GDM1 (cell line): ENCODE results near the gene RHOBTB1.
"Not testable (repeated sequence)": the region's sequence is repeated elsewhere in the genome, so short reads cannot be mapped to it uniquely, and the experiment has no call there.

ENCODE experiments used
- DNase-seq: peaks from one replicate; lab custom pipeline; 2025; lab: John Stamatoyannopoulos, UW

RHOBTB1 gene

GRCh38 chr10:60863796-60864195 is 80.2 kb downstream of the RHOBTB1 start:
- DNase-seq = no peak

DNA sequence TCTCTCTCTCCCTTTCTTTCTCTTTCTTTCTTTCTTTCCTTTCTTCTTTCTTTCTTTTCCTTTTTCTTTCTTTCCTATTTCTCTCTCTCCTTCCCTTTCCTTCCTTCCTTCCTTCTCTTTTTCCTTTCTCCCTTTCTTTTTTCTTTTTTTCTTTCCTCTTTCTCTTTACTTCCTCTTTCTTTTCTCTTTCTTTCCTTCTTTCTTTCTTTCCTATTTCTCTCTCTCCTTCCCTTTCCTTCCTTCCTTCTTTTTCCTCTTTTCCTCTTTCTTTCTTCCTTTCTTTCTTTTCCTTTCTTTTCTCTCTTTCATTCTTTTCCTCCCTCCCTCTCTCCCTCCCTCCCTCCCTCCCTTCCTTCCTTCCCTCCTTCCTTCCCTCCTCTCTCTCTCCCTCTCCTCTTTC is 81.5 kb downstream of the RHOBTB1 start:
- DNase-seq = no peak

DNA sequence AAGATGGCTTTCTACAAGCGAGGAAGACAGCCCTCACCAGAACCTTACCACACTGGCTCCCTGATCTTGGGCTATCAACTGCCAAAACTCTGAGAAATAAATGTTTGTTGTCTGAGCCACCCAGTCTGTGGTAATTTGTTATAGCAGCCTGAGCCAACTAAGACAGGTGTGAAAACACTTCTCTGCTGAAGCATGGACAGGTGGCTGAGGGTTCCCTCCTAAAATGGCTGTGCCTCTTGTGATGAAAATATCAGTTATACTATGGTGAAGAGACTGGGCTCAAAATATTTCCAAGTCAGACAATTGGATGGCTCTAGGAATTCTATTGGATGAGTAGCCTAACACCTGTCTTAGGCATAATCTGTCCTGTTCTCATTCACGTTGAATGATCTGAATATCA is 87.6 kb downstream of the RHOBTB1 start:
- DNase-seq = no peak

- DNase-seq = no peak
Measured at GRCh38 chr10:60853637-60854036, 90.3 kb downstream of the RHOBTB1 start.

- DNase-seq = no peak
Measured at GRCh38 chr10:60853107-60853506, 90.9 kb downstream of the RHOBTB1 start.

GRCh38 chr10:60849740-60850139 is 94.2 kb downstream of the RHOBTB1 start:
- no peak for DNase-seq

GRCh38 chr10:60849217-60849616 is 94.8 kb downstream of the RHOBTB1 start:
- no peak for DNase-seq

- DNase-seq = no peak
Measured at GRCh38 chr10:60848680-60849079, 95.3 kb downstream of the RHOBTB1 start.

- DNase-seq = no peak
Measured at GRCh38 chr10:60848126-60848525, 95.9 kb downstream of the RHOBTB1 start.

DNA sequence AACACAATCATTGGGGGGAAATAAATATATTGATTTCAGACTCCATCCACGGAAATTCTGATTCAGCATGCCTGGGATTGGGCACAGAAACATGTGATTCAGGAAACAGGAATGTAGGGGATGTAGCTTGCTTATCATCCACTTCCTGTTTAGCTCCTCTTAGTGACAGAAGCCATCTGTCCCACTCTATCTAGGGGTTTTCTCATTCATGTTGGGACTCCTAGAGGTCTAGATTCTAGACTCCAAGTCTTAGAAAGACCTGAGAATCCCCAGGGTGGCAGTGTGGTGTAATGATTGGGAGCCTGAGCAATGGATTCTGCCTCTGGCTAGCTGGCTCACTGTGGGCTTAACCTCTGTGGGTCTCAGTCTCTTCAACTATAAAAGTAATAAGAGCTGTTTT is 97.8 kb downstream of the RHOBTB1 start:
- DNase-seq = no peak

GRCh38 chr10:60845038-60845437 is 98.9 kb downstream of the RHOBTB1 start:
- DNase-seq = no peak

GRCh38 chr10:60842694-60843093 is 101.3 kb downstream of the RHOBTB1 start:
- DNase-seq = no peak

- DNase-seq = not testable (repeated sequence)
Measured at GRCh38 chr10:60841227-60841626, 102.8 kb downstream of the RHOBTB1 start.

- DNase-seq = no peak
Measured at GRCh38 chr10:60835049-60835448, 108.9 kb downstream of the RHOBTB1 start.

GRCh38 chr10:60834401-60834800 is 109.6 kb downstream of the RHOBTB1 start:
- DNase-seq = no peak

DNA sequence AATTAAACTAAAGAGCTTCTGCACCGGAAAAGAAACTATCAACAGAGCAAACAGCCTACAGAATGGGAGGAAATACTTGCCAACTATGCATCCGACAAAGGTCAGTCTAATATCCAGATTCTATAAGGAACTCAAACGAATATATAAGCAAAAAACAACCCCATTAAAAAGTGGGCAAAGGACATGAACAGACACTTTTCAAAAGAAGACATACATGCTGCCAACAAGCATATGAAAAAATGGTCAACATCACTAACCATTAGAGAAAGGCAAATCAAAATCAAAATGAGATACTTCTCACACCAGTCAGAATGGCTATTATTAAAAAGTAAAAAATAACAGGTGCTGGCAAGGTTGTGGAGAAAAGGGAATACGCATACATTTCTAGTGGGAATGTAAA is 111.8 kb downstream of the RHOBTB1 start:
- DNase-seq = not testable (repeated sequence)

DNA sequence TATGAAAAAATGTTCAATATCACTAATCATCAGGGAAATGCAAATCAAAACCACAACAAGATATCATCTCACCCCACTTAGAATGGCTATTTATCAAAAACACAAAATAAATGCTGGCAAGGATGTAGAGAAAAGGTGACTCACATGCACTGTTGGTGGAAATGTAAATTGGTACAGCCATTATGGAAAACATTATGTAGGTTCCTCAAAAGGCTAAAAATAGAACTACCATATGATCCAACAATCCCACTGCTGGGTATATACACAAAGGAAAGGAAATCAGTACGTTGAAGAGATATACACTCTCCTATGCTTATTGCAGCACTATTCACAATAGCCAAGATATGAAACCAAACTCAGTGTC is 115.5 kb downstream of the RHOBTB1 start:
- no peak for DNase-seq

DNA sequence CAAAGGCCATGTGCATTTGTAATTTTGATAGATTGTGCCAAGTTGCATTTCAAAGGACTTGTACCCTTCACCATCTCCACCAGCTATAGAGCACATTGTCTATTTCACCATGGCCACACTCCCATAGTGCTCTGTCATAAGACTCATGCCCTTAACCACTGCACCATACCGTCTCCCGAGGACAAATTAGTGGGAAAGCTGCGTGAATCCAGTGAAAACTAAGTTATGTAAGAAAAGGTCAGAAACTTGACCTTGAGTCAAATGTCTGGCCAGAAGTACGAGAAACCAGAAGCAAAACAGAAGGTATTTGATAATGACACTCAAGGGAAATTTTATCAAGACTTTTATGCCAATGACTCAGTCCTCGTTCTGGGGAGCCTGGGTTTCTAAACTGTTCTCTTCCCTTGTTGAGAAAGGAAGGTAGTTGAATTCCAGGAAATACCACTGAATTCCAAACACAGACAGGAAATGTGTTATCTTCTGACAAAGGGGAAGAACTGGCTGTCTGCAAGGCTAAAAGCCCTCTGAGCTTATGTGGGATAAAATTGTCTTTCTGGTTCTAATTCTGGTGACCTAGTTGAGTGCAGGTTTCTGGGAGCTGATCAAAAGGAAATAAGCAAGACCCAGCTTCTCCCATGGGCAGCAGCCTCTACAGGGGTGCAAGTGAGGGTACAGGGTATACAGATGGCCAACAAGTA is 116.0 kb downstream of the RHOBTB1 start:
- DNase-seq = no peak

GRCh38 chr10:60825520-60825919 is 118.5 kb downstream of the RHOBTB1 start:
- no peak for DNase-seq

DNA sequence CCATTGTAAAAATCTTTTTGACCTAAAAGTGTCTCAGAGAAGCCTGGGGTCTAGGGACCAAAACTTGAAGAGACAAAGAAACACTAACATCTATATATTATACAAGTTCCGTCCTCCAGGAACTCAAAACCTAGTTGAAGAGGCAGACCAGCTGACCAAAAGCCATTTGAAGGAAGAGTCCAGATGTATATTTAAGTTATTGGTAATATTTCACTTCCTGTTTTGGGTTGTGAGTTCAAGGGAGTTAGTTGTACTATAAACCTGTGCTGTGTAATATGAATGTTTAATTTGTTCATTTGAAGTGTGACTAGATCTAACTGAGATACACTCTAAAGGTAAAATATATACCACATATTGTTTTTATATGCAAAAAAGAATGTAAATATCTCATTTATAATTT is 120.7 kb downstream of the RHOBTB1 start:
- no peak for DNase-seq

GRCh38 chr10:60822809-60823208 is 121.2 kb downstream of the RHOBTB1 start:
- DNase-seq = no peak

- DNase-seq = no peak
Measured at GRCh38 chr10:60821656-60822055, 122.3 kb downstream of the RHOBTB1 start.

DNA sequence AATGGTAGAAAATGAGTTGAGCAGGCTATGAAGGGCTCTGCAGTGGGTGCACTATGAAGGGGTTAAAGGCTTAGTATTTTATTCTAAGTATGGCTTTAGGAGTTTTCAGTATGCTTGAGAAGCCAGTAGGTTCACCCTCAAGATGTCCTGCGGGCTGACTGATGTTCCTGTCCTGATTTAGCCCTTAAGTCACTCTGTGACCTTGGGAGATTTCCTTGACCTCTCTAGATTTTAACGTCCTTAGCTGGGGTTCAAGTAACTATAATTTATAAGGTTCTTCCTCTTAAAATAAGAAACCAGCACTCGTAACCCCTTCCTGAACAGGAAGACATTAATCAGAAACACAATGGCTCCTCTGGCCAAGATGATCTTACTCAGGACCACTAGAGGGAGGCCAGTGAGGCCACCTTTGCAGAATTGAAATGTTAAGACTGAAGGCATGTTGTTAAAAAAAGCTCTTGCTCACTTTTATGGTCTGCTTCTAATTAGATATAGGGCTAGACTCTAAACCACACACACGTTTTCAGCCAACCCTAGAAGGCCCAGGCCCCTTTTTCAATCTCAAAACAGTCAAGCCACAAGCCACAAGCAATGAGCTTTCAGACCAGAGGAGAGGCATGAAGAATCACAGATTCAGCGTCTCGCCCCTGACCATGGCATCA is 123.8 kb downstream of the RHOBTB1 start:
- DNase-seq = no peak
